Measurements from ENCODE around the gene RAI1.

The RAI1 gene

GRCh38 chr17:17693253-17694168 lies 12.3 kb downstream of the RAI1 start:
- Histone ChIP-seq H3K36me3 (ENCODE audit: control insufficient read depth, insufficient read depth, low read length) (no peaks in the 10 kb centered on the region), H3K9me3 (ENCODE audit: control insufficient read depth, insufficient read depth, low read depth, low read length) (no peaks in the 10 kb centered on the region), H3K9ac (ENCODE audit: low read length) (peak overlapping the region; percentile 41), H3K27me3 (ENCODE audit: control insufficient read depth, insufficient read depth, low read length) (peaks cover 56% of the 10 kb centered on the region), H3K4me1 (ENCODE audit: control insufficient read depth, insufficient read depth, low read length) (peaks cover 37% of the 10 kb centered on the region), H3K27ac (ENCODE audit: low read depth, low read length) (peak overlapping the region; percentile 67; the same call in 1 of the 2 replicates), H3K4me3 (ENCODE audit: low read depth, low read length) (peak overlapping the region; percentile 65)

- Histone ChIP-seq H3K27ac (ENCODE audit: low read depth, low read length) (peak overlapping the region; percentile 67; the same call in 1 of the 2 replicates), H3K36me3 (ENCODE audit: control insufficient read depth, insufficient read depth, low read length) (no peaks in the 10 kb centered on the region), H3K4me1 (ENCODE audit: control insufficient read depth, insufficient read depth, low read length) (peaks cover 46% of the 10 kb centered on the region), H3K27me3 (ENCODE audit: control insufficient read depth, insufficient read depth, low read length) (peaks cover 64% of the 10 kb centered on the region), H3K4me3 (ENCODE audit: low read depth, low read length) (peak overlapping the region; percentile 65), H3K9ac (ENCODE audit: low read length) (peak overlapping the region; percentile 54), H3K9me3 (ENCODE audit: control insufficient read depth, insufficient read depth, low read depth, low read length) (no peaks in the 10 kb centered on the region)
These were observed 13.2 kb downstream of the RAI1 start for GRCh38 chr17:17694169-17695081.

GRCh38 chr17:17696085-17696484 lies 14.8 kb downstream of the RAI1 start:
- Histone ChIP-seq H3K36me3 (ENCODE audit: control insufficient read depth, insufficient read depth, low read length) (no peaks in the 10 kb centered on the region), H3K27ac (ENCODE audit: low read depth, low read length) (no peak overlapping the region), H3K9ac (ENCODE audit: low read length) (no peak overlapping the region), H3K4me3 (ENCODE audit: low read depth, low read length) (no peak overlapping the region), H3K9me3 (ENCODE audit: control insufficient read depth, insufficient read depth, low read depth, low read length) (no peaks in the 10 kb centered on the region), H3K4me1 (ENCODE audit: control insufficient read depth, insufficient read depth, low read length) (peaks cover 59% of the 10 kb centered on the region), H3K27me3 (ENCODE audit: control insufficient read depth, insufficient read depth, low read length) (peaks cover 73% of the 10 kb centered on the region)

GRCh38 chr17:17696882-17697633 lies 15.8 kb downstream of the RAI1 start:
- Histone ChIP-seq H3K9me3 (ENCODE audit: control insufficient read depth, insufficient read depth, low read depth, low read length) (no peaks in the 10 kb centered on the region), H3K27me3 (ENCODE audit: control insufficient read depth, insufficient read depth, low read length) (peaks cover 79% of the 10 kb centered on the region), H3K9ac (ENCODE audit: low read length) (no peak overlapping the region), H3K4me3 (ENCODE audit: low read depth, low read length) (no peak overlapping the region), H3K4me1 (ENCODE audit: control insufficient read depth, insufficient read depth, low read length) (peaks cover 69% of the 10 kb centered on the region), H3K36me3 (ENCODE audit: control insufficient read depth, insufficient read depth, low read length) (no peaks in the 10 kb centered on the region), H3K27ac (ENCODE audit: low read depth, low read length) (no peak overlapping the region)

- no peaks in the 10 kb centered on the region for H3K36me3 ChIP-seq (ENCODE audit: control insufficient read depth, insufficient read depth, low read length)
- H3K4me3 ChIP-seq (ENCODE audit: low read depth, low read length): no peak overlapping the region
- H3K9me3 ChIP-seq (ENCODE audit: control insufficient read depth, insufficient read depth, low read depth, low read length): no peaks in the 10 kb centered on the region
- peak overlapping the region; percentile 11 for H3K9ac ChIP-seq (ENCODE audit: low read length)
- H3K4me1 ChIP-seq (ENCODE audit: control insufficient read depth, insufficient read depth, low read length): peaks cover 71% of the 10 kb centered on the region
- peaks cover 92% of the 10 kb centered on the region for H3K27me3 ChIP-seq (ENCODE audit: control insufficient read depth, insufficient read depth, low read length)
- H3K27ac ChIP-seq (ENCODE audit: low read depth, low read length): no peak overlapping the region
These were observed 17.1 kb downstream of the RAI1 start for GRCh38 chr17:17698371-17698770.

GRCh38 chr17:17698869-17699351 lies 17.7 kb downstream of the RAI1 start:
- H3K27me3 ChIP-seq (ENCODE audit: control insufficient read depth, insufficient read depth, low read length): peaks cover 94% of the 10 kb centered on the region
- H3K27ac ChIP-seq (ENCODE audit: low read depth, low read length): no peak overlapping the region
- H3K4me3 ChIP-seq (ENCODE audit: low read depth, low read length): no peak overlapping the region
- H3K36me3 ChIP-seq (ENCODE audit: control insufficient read depth, insufficient read depth, low read length): no peaks in the 10 kb centered on the region
- H3K9ac ChIP-seq (ENCODE audit: low read length): peak overlapping the region; percentile 11
- peaks cover 66% of the 10 kb centered on the region for H3K4me1 ChIP-seq (ENCODE audit: control insufficient read depth, insufficient read depth, low read length)
- H3K9me3 ChIP-seq (ENCODE audit: control insufficient read depth, insufficient read depth, low read depth, low read length): no peaks in the 10 kb centered on the region

GRCh38 chr17:17699491-17699890 lies 18.2 kb downstream of the RAI1 start:
- no peaks in the 10 kb centered on the region for H3K36me3 ChIP-seq (ENCODE audit: control insufficient read depth, insufficient read depth, low read length)
- no peak overlapping the region for H3K4me3 ChIP-seq (ENCODE audit: low read depth, low read length)
- H3K4me1 ChIP-seq (ENCODE audit: control insufficient read depth, insufficient read depth, low read length): peaks cover 62% of the 10 kb centered on the region
- peak overlapping the region; percentile 54 for H3K9ac ChIP-seq (ENCODE audit: low read length)
- no peaks in the 10 kb centered on the region for H3K9me3 ChIP-seq (ENCODE audit: control insufficient read depth, insufficient read depth, low read depth, low read length)
- H3K27me3 ChIP-seq (ENCODE audit: control insufficient read depth, insufficient read depth, low read length): peaks cover 97% of the 10 kb centered on the region
- no peak overlapping the region for H3K27ac ChIP-seq (ENCODE audit: low read depth, low read length)

GRCh38 chr17:17700251-17700969 lies 19.2 kb downstream of the RAI1 start:
- Histone ChIP-seq H3K36me3 (ENCODE audit: control insufficient read depth, insufficient read depth, low read length) (no peaks in the 10 kb centered on the region), H3K4me1 (ENCODE audit: control insufficient read depth, insufficient read depth, low read length) (peaks cover 56% of the 10 kb centered on the region), H3K9ac (ENCODE audit: low read length) (peak overlapping the region; percentile 54), H3K9me3 (ENCODE audit: control insufficient read depth, insufficient read depth, low read depth, low read length) (no peaks in the 10 kb centered on the region), H3K27me3 (ENCODE audit: control insufficient read depth, insufficient read depth, low read length) (peaks cover 100% of the 10 kb centered on the region), H3K4me3 (ENCODE audit: low read depth, low read length) (peak overlapping the region; percentile 42), H3K27ac (ENCODE audit: low read depth, low read length) (no peak overlapping the region)

GRCh38 chr17:17701112-17701511 lies 19.9 kb downstream of the RAI1 start:
- Histone ChIP-seq H3K4me3 (ENCODE audit: low read depth, low read length) (peak overlapping the region; percentile 42; the same call in 1 of the 2 replicates), H3K27ac (ENCODE audit: low read depth, low read length) (no peak overlapping the region), H3K4me1 (ENCODE audit: control insufficient read depth, insufficient read depth, low read length) (peaks cover 56% of the 10 kb centered on the region), H3K36me3 (ENCODE audit: control insufficient read depth, insufficient read depth, low read length) (no peaks in the 10 kb centered on the region), H3K9me3 (ENCODE audit: control insufficient read depth, insufficient read depth, low read depth, low read length) (no peaks in the 10 kb centered on the region), H3K9ac (ENCODE audit: low read length) (no peak overlapping the region), H3K27me3 (ENCODE audit: control insufficient read depth, insufficient read depth, low read length) (peaks cover 98% of the 10 kb centered on the region)

- Histone ChIP-seq H3K9ac (ENCODE audit: low read length) (no peak overlapping the region), H3K27ac (ENCODE audit: low read depth, low read length) (no peak overlapping the region), H3K27me3 (ENCODE audit: control insufficient read depth, insufficient read depth, low read length) (peaks cover 98% of the 10 kb centered on the region)
These were observed 20.4 kb downstream of the RAI1 start for GRCh38 chr17:17701658-17702057.

More at GRCh38 chr17:17701658-17702057, 20.4 kb downstream of the RAI1 start:
- Histone ChIP-seq H3K4me3 (ENCODE audit: low read depth, low read length) (no peak overlapping the region), H3K4me1 (ENCODE audit: control insufficient read depth, insufficient read depth, low read length) (peaks cover 56% of the 10 kb centered on the region), H3K9me3 (ENCODE audit: control insufficient read depth, insufficient read depth, low read depth, low read length) (no peaks in the 10 kb centered on the region), H3K36me3 (ENCODE audit: control insufficient read depth, insufficient read depth, low read length) (no peaks in the 10 kb centered on the region)
